HG03095 (cell line): ENCODE results near the gene PRKAR2B.

Experiments used
- ATAC-seq: cut with Tn5 transposase; IDR thresholded peaks from one replicate; pipeline ENCODE4 v1.9.1; 2021; ENCODE audit warnings: moderate library complexity; ENCODE audit not compliant: unreplicated experiment

PRKAR2B gene

DNA sequence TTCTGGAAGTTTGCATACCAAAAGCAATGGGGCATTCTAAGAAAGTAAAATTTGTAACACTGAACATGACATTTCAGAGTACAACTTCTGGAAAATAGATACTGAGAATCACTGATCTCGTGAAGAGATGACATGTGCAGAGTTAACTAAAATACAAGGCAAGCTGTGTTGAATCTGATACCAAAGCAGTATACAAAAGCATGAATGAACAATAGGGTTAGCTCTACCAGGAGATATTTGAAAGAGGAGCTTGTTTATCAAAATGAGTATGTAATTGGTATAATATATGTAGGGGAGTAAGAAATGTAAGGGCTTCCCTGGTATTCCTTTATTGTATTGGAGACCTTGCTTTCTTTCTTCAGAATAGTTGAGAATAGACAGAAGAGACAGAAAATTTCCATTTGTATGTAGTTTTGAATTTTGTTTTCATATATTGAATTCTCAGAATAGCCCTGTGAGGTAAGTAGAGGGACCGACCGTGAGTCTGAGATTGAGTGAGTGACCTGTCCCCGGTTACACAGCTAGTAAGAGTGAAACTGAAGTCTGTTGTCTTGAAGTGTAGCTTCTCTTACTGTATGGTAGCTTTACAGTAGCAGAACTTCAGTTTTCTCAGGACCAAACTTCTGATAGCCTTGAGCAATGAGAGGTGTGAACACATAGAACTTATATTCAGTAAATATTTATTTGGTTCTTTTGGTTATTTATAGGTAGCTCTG is 129.3 kb downstream of the PRKAR2B start:
- ATAC-seq: peak; percentile 54

DNA sequence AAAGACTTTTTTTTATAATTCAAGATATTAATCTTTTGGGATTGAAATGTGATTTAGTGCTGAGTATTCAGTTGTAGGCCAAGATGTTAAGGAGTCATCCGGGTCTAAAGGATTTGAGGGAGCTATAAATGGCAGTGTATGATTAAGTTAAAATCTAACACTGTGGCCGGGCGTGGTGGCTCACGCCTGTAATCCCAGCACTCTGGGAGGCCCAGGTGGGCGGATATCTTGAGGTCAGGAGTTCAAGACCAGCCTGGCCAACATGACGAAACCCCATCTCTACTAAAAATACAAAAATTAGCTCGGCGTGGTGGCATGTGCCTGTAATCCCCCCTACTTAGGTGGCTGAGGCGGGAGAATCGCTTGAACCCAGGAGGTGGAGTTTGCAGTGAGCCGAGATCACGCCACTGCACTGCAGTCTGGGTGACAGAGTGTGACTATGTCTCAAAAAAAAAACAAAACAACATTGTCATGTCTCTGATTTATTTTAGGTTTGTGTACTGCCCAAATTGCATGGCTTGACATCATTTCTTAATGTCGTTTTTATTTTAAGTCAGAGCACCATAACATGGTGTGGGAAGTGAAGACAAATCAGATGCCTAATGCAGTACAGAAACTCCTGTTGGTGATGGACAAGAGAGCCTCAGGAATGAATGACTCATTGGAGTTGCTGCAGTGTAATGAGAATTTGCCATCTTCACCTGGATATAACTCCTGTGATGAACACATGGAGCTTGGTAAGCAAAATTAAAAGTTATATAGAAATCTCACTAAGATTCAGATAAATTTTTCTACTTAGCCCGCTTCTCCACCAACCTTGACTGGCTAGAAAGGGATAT is 135.0 kb downstream of the PRKAR2B start:
- ATAC-seq: no peak

DNA sequence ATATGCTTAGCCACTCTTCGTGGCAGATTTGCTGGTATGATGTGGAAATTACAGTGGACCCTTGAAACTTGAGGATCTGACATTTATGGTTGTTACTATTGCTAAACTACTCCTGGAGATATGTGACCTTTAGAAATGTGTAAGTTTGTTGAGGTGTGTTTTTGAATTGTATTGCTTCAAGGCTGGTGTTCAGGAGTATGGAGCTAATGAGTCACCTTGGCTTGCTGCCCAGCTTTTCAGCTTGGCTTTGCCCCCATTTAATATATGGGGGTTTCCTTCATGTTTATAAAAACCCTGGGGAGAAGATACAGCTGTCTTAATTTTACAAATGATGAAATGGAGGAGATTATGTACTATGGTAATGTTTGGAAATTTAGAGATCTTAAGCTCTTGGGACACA is 135.9 kb downstream of the PRKAR2B start:
- no peak for ATAC-seq

DNA sequence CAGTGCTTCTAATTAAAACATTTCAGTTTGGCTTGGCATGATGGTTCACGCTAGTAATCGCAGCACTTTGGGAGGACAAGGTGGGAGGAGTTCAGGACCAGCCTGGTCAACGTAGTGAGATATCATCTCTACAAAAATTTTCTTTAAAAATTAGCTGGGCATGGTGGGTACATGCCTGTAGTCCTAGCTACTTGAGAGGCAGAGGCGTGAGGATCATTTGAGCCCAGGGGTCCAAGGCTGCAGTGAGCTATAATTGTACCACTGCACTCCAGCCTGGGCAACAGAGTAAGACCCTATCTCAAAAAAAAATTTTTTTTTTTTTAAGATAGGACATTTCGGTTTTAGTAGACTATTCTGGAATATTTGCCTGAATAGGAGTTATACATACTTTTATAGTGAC is 136.7 kb downstream of the PRKAR2B start:
- ATAC-seq: no peak

DNA sequence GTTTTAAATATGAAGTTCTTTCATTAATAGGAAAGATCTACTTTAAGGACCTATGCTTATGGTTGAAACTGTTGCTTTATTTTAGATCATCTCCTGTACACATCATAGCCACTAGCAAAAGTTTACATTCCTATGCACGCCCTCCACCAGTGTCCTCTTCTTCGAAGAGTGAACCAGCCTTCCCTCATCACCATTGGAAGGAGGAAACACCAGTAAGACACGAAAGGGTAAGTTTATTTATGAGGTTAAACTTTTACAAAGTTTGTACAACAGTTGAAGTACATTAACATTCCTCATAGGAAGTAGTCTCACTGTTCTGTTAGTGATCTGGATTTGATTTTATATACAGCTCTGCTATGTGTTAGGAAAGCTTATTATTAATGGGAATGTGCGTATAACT is 141.2 kb downstream of the PRKAR2B start:
- ATAC-seq: no peak

DNA sequence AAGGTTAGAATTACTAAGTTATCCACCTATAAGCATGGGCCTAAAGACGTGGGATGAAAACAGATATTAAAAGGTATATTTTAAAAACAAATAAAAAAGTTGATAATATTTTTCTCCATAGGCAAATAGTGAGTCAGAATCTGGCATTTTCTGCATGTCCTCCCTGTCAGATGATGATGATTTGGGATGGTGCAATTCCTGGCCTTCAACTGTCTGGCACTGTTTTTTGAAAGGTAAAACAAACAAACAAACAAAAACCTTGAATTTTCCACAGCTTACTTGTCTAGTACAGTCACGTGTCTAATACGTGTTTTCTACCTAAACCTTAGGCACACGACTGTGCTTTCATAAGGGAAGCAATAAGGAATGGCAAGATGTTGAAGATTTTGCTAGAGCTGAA is 141.7 kb downstream of the PRKAR2B start:
- ATAC-seq: no peak

DNA sequence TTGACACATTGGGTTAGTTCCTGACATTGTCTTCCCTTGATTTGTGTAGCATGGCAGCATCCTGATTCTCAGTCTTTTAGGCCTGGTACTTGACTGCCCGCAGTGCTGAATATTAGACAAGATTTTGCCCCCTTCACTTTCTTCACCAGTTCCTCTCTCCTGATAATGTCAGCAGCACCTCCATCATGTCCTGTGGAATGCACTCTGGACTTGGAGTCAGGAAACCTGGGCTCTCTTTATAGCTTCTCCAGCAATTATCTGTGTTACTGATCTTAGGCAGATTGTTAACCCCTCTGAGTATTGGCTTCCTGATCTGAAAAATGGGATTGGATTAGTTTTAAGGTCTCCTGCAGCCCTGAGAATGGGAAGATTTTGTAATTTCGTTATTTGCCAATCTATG is 143.3 kb downstream of the PRKAR2B start:
- no peak for ATAC-seq

DNA sequence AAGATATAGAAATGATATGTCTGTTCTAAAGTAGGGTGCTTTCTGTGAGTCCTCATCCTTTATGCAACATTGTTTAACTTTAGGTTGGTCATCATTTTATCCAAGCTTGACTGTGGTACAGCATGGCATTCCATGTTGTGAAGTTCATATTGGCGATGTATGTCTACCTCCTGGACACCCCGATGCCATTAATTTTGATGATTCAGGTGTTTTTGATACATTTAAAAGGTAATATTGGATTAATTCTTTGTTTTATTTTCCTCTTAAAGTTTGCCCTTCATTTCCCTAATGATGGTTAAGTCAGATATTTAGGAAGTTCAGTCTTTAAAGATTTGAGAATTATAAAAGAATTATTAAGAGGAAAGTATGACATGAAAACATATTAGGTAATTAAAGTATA is 145.6 kb downstream of the PRKAR2B start:
- no peak for ATAC-seq

DNA sequence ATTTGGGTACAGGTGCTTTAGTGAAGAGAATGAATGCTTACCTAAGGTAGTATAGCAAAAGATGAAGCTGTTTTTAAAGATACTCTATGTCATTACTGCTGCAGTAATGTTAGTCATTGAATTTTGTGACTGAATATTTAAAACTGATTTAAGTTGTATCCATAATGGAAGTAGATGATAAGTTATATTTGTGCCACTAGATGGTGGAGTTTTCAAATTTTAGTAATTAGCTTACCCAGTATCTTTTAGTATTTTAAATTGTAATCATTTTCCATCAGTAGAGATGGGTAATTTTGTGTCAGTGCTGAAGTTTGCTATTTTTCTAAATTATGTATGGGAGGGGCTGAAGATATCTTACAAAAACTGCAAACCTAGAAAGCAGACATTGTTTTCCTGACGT is 149.5 kb downstream of the PRKAR2B start:
- no peak for ATAC-seq

DNA sequence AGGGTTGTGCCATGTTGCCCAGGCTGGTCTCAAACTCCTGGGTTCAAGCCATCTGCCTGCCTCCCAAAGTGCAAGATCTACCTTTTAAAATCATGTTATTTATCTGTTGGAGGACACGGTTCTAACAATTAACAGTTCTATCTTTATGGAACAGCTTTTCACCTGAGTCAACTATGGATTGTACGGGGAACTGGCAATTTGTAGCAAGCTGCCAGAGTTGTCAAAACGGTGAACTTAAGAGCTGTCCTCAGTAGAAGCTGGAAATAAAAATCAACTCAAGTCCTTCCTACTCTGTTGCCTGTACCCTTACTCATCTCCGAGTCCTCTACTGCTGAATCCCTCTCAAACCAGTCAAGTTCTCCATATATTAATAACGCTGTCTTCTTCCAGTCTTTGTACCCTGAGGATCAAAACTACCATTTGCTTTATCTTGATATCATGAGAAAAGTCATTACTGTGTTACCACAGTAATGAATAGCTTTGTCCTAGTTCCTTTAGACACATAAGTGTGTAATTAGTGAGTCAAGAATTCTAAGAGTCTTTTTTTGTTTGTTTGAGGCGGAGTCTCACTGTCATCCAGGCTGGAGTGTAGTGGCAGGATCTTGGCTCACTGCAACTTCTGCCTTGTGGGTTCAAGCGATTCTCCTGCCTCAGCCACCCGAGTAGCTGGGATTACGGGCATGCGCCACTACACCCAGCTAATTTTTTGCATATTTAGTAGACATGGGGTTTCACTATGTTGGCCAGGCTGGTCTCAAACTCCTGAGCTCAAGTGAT is 152.5 kb downstream of the PRKAR2B start:
- no peak for ATAC-seq

DNA sequence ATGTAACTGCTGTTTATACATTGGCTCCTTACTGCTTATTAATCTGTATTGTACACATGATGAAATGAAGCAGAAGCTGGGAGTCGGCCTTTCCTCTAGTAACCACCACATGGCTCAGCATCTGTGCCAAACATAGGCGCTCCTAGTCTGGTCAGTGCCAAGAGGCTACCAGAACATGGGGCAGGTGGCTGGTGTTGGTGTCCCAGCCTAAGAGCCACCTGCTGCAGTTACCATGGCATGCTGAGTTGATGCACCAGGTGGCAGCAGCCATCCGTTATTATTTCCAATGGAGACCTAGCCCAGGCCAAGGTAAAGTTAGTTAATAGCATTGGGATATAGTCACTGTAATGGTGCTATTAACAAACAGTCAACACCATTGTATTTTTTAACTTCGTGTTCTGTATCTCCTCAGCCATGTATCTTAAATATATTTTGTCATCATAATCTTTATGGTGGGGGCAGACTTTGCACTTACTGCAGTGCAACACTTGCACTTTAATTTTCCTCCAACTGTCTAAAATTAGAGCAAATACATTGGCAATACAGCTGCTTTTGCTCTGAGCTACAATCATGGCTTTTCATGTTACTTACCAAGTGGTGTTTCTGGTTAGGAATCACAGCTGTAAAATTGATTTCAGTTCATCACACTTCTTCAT is 157.4 kb downstream of the PRKAR2B start:
- ATAC-seq: peak; percentile 57

DNA sequence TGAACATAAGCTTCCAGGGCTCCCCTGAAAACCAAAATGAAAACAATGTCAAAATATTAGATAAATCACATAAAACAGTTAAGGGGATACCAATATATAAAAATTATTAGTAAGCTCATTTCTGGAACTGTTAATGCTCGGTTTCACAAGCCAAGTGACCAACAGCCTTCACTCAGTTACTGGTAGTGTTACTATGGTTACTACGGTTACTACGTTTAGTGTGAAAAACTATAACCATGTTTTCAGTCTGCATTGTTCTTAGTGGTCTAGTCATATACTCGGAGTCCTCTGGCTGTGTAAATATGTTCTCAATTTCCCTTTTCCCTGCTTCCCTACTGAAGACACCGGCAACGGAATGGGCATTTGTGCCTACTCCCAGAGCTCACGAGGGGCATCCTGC is 159.1 kb downstream of the PRKAR2B start:
- no peak for ATAC-seq

DNA sequence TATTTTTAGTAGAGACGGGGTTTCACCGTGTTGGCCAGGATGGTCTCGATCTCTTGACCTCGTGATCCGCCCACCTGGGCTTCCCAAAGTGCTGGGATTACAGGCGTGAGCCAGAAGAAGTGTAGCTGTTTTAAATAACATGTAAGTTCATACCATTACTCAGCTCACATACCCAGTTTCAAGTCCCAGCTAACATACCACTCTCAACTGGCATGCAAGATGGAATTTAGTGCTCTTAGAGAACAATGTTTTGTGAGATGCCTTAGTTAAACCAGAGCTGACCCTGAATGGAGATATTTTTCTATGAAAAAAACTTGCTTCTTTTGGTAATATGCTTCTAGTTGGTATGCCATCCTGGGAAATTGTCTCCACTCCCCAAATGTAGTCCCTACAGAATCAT is 161.6 kb downstream of the PRKAR2B start:
- no peak for ATAC-seq

DNA sequence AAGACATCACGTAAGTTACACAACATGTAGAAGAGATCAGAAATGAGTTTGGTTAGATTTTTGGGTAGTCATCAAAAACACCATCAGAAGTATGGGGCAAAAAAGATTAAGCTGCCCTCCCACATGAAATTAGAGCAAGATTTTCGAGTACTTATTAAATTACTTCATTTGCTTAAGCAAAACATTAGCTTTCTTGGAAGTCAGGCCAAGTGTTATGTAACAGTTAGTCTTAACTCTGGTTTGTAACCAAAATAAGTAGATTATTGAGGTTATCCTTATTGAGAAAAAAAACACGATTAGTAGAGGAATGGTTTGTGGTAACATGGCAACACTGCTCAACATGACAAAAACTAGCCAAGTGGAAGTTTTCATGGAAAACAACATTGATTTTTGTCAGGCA is 162.2 kb downstream of the PRKAR2B start:
- ATAC-seq: no peak

DNA sequence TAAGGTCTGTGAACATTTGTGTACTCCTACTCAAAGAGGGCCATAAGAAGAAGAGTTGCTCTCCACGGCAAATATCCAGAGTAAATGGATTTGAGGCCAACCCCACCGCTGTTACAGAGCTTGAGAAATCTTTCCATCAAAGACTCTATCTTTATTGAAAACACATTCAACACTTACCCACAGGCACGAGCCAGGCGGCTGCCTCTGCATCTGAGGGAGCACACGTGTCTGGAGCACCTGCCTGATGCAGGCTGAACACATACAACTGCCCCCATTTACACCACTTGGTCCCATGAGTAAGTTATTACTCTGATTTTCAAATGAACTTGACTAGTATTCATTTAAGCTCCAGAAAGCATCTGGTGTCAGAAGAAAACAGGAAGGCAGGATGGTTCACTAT is 163.0 kb downstream of the PRKAR2B start:
- no peak for ATAC-seq

DNA sequence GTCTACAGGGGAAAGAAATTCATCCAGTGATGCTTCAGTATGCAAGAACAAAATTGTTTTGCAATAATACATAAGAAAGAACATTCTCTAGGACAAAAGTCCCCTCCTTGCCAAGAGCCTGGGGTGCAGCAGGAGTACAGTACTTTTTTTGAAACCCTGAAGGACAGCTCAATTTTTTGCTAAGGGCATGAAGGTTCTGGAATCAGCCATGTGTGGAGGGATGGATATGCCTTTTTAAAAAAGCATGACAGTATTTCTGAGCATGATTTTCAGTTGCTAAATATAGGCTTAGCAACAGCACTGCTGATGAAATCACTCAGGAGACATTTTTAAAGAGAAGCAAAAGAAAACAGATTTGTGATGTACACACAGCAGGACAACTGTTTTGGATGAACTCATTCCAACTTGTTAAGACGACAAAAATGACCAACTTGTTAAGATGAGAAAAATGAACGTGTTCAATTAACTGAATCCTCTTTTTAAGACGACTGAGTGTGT is 163.6 kb downstream of the PRKAR2B start:
- no peak for ATAC-seq

DNA sequence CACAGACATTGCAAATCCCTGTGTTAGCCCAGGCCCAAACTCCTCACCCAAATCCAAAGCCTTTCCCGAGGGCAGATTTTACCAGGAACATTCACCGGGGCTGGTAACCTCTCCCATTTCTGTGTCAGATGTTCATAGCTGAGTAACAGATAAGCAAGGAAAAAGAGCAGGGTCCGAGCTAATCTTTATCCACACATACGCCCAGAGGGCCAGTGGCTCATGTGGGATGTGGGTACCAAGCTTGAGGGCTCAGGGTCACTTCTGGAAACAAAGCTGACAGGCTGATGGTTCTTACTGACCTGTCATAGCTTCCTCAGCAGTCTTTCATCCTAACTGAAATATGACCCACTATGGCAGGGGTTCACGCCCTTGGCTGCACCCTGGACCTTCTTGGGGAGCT is 164.1 kb downstream of the PRKAR2B start:
- ATAC-seq: no peak

DNA sequence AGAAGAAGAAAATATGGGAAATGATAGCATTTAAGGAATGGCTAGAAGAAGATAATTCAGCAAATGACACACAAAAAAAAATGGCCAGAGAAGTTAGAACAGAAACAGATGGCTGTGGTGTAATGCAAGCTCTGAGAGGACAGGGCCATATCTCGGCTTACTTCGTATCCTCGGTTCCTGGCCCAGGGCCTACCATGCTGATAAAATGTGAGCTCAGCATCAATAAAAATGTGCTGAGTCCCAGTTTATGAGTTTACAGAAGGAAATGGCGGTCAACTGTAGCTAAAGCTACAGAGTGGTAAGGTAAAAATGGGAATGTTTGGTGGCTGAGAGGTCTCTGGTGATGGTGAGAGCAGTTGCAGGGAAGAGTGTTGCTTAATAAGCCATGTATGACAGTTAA is 165.1 kb downstream of the PRKAR2B start:
- no peak for ATAC-seq

DNA sequence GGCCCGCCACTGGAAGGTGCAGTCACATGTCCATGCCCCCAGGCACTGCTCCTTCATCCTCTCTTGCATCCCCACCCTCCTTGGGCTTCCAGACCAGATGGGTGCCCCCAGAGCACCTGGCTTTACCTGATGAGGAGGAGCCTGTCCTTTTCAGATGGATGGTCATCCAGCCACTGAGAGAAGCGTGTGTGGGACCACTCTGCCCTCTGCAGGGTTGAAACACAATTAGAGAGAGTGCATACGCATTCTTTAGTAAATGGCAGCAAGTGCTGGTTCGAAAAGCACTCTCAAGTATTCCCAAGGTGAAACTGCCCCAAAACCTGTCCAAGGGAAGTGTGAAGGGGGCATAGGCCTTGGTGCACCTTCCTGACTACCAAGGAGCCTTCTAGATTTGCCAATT is 165.9 kb downstream of the PRKAR2B start:
- ATAC-seq: no peak
